ENCODE results near the gene E2F4.

E2F4 gene

GRCh38 chr16:67236563-67237395, 44.8 kb downstream of the E2F4 start:
- DNase-seq, result peak; percentile 91

DNA sequence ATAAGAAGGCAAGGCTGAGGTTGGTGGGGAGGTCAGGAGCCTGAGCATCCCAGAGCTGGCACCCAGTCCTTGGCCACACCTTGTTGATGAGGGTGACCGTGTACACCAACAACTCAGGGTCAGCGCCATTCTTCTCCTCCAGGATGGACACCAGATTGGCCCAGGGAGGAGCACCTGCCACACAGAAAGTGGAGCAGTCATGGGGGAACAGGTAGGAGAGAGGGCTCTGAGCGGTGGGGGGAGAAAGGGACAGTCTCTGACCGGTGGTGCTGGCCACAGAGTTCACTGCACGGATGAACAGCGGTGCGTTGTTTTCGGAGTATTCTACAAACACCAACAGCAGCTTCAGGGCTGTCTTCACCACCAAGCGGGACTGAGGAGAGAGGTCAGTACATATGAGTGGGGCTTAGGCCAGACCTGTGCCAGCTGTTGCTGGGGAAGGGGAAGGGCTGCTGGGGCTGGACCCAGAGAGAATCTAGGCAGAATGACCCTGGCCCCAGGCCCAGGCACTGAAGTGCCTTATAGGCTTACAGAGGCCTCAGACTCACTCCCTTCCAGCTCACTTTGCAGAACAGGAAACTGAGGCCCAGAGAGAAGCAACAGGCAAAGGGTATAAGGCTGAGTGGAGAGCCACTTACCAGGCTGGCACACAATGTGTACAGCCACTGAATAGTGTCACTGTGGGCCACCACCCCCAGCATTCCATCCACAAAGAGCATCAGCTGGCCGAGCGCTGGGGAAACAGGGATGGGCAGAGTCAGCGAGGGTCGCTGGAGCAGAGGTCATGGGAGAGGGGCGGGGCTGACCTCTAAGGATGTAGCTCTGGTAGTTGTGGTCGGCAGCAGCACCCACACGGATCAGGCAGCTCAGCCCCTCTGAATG, 45.7 kb downstream of the E2F4 start:
- no peak for DNase-seq

GRCh38 chr16:67238278-67238575, 46.3 kb downstream of the E2F4 start:
- DNase-seq, result no peak

GRCh38 chr16:67238806-67239470, 47.0 kb downstream of the E2F4 start:
- no peak for DNase-seq

GRCh38 chr16:67240506-67240905, 48.6 kb downstream of the E2F4 start:
- DNase-seq, result no peak

GRCh38 chr16:67241008-67241900, 49.3 kb downstream of the E2F4 start:
- DNase-seq, result no peak

- DNase-seq, result no peak
Measured at GRCh38 chr16:67242138-67242730, 50.3 kb downstream of the E2F4 start.

GRCh38 chr16:67243481-67243880, 51.5 kb downstream of the E2F4 start:
- DNase-seq, result no peak

- DNase-seq, result peak; percentile 93
Measured at GRCh38 chr16:67244387-67245185, 52.6 kb downstream of the E2F4 start.

GRCh38 chr16:67245186-67245585, 53.2 kb downstream of the E2F4 start:
- no peak for DNase-seq

GRCh38 chr16:67245674-67246080, 53.7 kb downstream of the E2F4 start:
- DNase-seq, result no peak

GRCh38 chr16:67246081-67246755, 54.3 kb downstream of the E2F4 start:
- peak; percentile 65 for DNase-seq

DNA sequence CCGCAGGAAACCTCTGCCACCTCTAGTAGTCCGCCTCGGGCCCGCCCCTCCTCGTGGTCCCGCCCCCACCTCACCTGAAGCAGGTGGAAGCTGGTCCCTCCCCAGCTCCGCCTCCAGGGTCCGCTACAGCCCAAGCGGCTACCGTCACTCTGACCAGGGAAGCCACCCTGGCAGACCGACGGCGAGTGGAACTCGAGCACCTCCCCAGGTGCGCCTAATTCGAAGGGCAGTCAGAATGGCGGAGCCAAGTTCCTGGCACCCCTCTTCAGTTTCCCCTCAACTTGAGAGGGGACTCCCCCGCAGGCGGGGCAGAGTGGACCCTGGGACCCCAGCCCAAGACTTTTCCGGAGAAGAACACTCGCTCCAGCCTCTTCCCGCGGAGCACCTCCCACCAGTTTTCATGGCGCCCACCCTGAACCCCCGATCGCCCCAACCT, 54.8 kb downstream of the E2F4 start:
- peak; percentile 53 for DNase-seq

DNA sequence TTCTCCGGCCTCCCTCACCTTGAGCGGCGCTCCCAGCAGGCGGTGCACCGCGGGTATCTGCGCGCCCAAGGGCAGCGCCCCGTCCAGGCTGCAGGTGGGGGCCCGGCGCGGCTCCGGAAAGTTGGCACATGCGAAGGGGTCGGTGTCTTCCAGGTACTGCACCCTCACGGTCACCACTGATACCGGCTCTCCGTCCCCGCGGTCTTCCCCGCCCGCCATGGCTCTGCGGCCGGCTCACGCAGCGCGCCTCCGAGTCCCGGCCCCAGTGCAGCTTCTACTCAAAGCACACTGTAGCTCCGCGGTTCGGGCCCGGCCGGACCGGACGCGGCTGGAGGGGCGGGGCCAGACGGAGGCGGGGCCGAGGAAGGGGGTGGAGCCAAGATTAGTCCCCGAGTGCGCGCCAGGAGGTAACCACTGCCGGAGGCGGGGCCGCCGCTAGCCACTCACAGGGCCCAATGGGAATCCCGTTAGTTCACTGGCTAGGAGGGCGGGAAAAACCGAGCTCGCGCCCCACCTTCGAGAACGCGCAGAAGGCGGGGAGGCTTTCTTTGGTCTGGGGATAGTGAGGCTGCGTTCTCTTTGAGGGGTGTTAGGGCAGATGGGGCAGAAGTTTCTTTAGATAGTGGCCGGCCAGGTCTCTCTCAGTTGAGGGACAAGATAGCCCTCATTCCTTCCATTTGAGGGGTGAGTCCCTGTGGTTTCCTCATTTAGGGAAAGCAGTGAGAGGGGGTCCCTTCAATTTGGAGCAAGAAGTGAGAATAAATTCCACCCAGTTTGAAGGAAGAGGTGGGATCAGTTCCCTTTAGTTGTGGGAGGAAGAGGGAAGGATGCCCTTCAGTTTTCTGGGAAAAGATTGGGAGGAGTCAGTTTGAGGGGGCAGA, 55.5 kb downstream of the E2F4 start, which contains the start of gene FHOD1:
FHOD1 (minus strand) TSS at position 290 of the 881 bp plus-strand sequence; CDS start at position 219, 71 bp downstream.
- peak; percentile 99 for DNase-seq

GRCh38 chr16:67248073-67248400, 56.1 kb downstream of the E2F4 start:
- no peak for DNase-seq

Data from activated CD4-positive, alpha-beta T cell treated with anti-CD3 and anti-CD28 coated beads, Interleukin-2, Interleukin-6, amounts not matched to agents 100 ng/mL and 50 ng/mL, durations not matched to agents 16 hours and 8 hours (primary cell).